ENCODE results near the gene MAG. TPM values are rescaled to one million over a fixed set of nuclear protein-coding genes. Genes with fewer than 3 reads are reported as not detected.

MAG gene
- total RNA-seq, 1 donor from 2014 or later, result not detected

DNA sequence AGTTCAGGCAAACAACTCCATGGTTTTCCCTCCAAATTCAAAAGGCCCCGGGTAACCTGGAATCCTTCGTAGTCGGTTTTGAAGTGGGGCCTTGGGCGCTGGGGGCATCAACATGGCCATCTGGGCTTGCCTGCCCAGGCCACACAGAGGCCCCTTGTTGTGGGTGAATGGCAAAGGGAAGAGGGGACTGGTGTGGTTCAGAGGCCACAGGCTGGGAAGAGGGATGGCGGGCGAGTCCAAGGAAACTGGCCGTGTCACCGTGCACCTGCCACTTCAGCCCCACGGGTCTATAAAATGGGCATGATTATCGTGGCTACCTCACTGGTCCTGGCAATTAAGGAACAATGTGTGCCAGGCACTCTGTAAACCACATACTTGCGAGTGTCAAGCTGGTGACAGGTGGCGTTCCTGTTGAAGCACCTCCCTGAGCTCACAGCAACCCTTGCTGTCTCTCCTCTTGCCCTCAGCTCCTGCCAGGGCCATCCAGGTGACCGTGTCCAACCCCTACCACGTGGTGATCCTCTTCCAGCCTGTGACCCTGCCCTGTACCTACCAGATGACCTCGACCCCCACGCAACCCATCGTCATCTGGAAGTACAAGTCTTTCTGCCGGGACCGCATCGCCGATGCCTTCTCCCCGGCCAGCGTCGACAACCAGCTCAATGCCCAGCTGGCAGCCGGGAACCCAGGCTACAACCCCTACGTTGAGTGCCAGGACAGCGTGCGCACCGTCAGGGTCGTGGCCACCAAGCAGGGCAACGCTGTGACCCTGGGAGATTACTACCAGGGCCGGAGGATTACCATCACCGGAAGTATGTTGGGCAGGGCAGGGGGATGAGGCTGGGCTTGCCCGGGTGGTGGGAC, 41.9 kb upstream of the MAG start:
- Histone ChIP-seq H3K4me1 (peaks cover 41% of the 10 kb centered on the region), H3K9me3 (replicated peaks) (peaks cover 13% of the 10 kb centered on the region), H3K36me3 (no peaks in the 10 kb centered on the region), H3K27me3 (ENCODE audit: low read depth) (peaks cover 53% of the 10 kb centered on the region), H3K4me3 (peak overlapping the region; percentile 67), H3K27ac (replicated peaks) (no peak overlapping the region)
- TF ChIP-seq, protein P1, sequence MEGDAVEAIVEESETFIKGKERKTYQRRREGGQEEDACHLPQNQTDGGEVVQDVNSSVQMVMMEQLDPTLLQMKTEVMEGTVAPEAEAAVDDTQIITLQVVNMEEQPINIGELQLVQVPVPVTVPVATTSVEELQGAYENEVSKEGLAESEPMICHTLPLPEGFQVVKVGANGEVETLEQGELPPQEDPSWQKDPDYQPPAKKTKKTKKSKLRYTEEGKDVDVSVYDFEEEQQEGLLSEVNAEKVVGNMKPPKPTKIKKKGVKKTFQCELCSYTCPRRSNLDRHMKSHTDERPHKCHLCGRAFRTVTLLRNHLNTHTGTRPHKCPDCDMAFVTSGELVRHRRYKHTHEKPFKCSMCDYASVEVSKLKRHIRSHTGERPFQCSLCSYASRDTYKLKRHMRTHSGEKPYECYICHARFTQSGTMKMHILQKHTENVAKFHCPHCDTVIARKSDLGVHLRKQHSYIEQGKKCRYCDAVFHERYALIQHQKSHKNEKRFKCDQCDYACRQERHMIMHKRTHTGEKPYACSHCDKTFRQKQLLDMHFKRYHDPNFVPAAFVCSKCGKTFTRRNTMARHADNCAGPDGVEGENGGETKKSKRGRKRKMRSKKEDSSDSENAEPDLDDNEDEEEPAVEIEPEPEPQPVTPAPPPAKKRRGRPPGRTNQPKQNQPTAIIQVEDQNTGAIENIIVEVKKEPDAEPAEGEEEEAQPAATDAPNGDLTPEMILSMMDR (IDR thresholded peaks at IDR 0.05; ENCODE audit: borderline replicate concordance), result no peak
- DNase-seq, result no peak
- intact Hi-C loops (cut with micrococcal nuclease), result no loop called here

DNA sequence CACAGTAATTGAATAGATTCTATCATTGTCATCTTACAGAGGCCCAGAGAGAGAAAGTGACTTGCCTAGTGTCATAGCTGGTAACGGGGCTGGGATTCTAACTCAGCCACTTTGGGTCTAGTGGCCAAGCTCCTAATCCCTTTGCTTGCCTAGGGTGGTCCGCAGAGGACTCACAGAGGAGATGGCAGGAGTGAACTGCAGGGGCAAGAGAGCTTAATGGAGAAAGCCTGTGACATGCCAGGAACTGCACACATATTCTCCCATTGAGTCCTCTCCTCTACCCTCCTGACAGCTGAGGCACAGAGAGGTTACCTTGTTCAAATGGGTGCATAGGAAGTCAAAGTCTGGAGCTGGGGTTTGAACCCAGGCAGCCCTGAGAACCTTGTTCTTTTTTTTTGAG, 40.5 kb upstream of the MAG start:
- TF ChIP-seq, protein P1 (IDR thresholded peaks at IDR 0.05; ENCODE audit: borderline replicate concordance), result no peak
- Histone ChIP-seq H3K36me3 (no peaks in the 10 kb centered on the region), H3K9me3 (replicated peaks) (peaks cover 2% of the 10 kb centered on the region), H3K27ac (replicated peaks) (no peak overlapping the region), H3K4me1 (peaks cover 48% of the 10 kb centered on the region), H3K27me3 (ENCODE audit: low read depth) (peaks cover 46% of the 10 kb centered on the region), H3K4me3 (no peak overlapping the region)
- DNase-seq, result no peak
- intact Hi-C loops (cut with micrococcal nuclease), result no loop called here

DNA sequence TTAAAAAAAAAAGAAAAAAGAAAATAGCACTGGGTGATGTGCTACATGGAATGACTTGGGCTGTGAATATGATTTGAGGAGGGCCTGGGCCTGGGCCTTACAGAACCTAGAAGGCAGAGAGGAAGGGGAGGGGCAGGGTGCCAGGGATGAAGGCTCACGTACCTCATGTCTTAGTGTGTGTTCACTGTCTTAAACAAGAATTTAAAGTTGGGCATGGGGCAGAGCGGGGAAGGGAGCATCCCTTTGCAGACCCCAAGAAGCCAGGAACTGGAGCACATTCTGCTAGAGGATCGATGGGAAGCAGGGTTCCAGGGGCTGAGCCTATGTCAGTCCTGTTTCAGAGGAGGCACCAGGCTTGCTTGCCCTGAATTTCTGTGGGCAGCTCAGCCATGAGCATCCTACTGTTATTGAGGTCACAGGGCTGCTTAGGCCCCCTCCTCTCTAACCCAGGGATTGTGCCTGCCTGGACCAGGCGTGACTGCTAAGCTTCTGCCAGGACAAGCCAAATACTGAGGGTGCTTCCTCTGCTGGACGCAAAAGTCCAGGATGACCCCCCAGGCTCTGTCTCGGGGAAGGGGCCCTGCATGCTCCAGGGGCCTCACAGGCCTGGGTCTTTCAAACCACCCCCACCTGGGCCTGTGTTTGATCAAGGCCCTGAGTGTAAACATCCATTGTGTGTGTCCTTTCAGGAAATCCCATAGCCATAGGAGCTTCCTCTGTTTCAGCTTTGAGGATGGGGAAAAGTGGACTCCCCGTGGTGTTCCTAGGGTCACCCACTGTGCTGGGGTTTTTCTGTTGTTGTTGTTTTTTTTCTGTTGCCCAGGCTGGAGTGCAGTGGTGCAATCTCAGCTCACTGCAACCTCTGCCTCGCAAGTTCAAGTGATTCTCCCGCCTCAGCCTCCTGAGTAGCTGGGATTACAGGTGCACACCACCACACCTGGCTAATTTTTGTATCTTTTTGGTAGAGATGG, 38.4 kb upstream of the MAG start:
- TF ChIP-seq, protein P1 (IDR thresholded peaks at IDR 0.05; ENCODE audit: borderline replicate concordance), result no peak
- Histone ChIP-seq H3K4me3 (no peak overlapping the region), H3K9me3 (replicated peaks) (no peaks in the 10 kb centered on the region), H3K27ac (replicated peaks) (peak overlapping the region; percentile 81), H3K4me1 (peaks cover 29% of the 10 kb centered on the region), H3K36me3 (no peaks in the 10 kb centered on the region), H3K27me3 (ENCODE audit: low read depth) (peaks cover 24% of the 10 kb centered on the region)
- intact Hi-C loops (cut with micrococcal nuclease), result no loop called here
- no peak for DNase-seq

DNA sequence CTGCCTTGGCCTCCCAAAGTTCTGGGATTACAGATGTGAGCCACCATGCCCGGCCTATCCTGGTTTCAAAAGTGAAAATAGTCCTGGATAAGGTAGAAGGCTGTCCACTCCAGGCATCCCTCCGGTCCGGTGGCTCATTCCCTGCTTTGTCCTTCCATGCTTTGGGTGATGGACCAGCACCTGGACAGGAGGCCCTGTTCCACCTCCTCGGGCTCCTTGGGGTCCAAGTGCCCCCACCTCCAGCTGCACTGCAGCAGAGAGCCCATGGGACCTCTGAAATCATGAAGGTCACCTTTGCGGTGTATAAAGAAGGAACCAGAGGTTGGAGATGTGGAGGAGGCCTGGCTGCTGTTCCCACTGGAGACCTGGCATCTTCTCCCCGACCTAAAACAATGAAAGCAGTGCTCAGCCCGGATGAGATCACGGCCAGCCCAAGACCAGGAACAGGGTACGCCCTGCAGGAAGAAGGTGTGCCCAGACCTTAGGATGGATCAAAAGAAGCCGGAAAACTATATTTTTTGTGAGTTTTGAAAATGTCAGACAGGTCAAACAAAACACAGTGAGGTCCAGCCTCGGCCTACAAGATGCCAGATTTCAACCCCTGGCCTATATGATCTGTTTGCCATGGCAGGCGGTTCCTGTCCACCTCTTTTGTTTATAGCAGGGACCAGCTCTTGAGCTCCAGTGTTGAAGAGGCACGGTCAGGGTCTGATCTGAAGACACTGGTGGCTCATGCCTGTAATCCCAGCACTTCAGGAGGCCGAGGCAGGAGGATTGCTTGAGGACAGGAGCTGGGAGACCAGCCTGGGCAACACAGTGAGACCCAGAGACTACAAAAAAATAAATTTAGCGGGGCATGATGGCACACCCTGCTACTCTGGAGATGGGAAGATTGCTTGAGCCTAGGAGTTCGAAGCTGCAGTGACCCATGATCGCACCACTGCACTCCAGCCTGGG, 37.3 kb upstream of the MAG start:
- TF ChIP-seq, protein P1 (IDR thresholded peaks at IDR 0.05; ENCODE audit: borderline replicate concordance), result no peak
- Histone ChIP-seq H3K27me3 (ENCODE audit: low read depth) (peaks cover 14% of the 10 kb centered on the region), H3K9me3 (replicated peaks) (no peaks in the 10 kb centered on the region), H3K27ac (replicated peaks) (peak overlapping the region; percentile 81), H3K36me3 (no peaks in the 10 kb centered on the region), H3K4me3 (no peak overlapping the region), H3K4me1 (peaks cover 20% of the 10 kb centered on the region)
- intact Hi-C loops (cut with micrococcal nuclease), result no loop called here
- no peak for DNase-seq

Data from left ventricle myocardium inferior (tissue), 1 donor.